Measurements from ENCODE around the gene HBEGF.
"Not testable (repeated sequence)": the region's sequence is repeated elsewhere in the genome, so short reads cannot be mapped to it uniquely, and the experiment has no call there.

Gene HBEGF

GRCh38 chr5:140360681-140361479 is 14.5 kb upstream of the HBEGF start:
- DNase-seq: no peak

- no peak for DNase-seq
Measured at GRCh38 chr5:140360101-140360500, 13.7 kb upstream of the HBEGF start, which contains the start of gene SLC4A9. Gene SLC4A9 (plus strand): TSS chr5:140360194. CDS start chr5:140360237, 43 bp downstream.

DNA sequence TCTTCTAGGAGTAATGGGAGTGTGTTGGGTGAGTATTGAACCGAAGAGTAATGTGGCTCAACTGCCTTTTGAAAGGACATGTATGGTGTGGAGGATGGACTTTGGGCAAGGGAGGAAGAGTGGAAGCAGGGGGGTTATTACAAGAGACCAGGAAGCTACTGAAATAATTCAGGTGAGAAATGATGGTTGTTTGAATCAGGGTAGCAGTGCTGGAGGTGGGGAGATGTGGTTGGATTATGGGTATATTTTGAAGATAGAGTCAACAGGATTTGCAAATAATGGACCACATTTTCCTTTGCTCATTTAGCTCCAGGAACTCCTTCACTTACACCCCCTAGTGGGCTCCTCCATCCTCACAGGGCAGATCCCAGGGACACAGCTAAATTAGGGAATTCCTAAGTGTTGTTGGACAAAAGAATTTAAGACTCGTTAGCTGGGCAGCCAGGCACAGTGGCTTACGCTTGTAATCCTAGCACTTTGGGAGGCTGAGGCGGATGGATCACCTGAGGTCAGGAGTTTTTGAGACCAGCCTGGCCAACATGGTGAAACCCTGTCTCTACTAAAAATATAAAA is 12.4 kb upstream of the HBEGF start:
- DNase-seq: no peak

DNA sequence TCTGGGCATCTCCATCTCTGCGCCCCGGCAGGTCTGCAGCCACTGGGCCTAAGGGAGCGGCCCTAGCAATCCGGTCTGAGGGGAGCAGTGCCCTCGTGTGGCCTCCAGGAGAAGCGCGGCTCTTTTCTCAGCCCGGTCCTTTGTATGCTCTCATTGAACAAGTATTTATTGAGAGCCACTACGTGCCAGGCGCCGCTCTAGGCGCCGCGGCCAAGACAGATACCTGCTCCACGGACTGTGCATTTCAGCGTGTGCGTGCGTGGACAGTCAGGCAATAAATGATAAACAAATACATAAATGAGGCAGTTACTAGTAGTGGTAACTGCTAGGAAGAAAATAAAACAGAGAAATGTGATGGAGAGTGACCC is 11.3 kb upstream of the HBEGF start:
- DNase-seq: peak; percentile 66

GRCh38 chr5:140356853-140357725 is 10.7 kb upstream of the HBEGF start:
- no peak for DNase-seq

DNA sequence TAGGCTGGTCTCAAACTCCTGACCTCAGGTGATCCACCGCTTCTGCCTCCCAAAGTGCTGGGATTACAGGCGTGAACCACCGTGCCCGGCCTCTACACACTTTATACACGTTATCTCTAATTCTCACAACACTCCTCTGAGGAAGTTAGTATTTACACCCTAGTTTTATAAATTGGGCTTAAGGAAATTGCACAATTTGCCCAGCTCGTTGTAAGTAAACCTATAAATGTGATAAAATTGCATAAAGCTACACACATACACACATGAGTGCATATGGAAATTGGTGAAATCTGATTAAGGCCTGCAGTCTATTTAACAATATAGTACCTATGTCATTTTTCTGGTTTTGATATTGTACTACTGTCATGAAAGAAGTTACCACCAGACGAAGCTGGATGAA is 9.1 kb upstream of the HBEGF start:
- DNase-seq: no peak

GRCh38 chr5:140351609-140352334 is 5.4 kb upstream of the HBEGF start:
- peak; percentile 43 for DNase-seq

GRCh38 chr5:140349244-140349643 is 2.8 kb upstream of the HBEGF start:
- DNase-seq: no peak

DNA sequence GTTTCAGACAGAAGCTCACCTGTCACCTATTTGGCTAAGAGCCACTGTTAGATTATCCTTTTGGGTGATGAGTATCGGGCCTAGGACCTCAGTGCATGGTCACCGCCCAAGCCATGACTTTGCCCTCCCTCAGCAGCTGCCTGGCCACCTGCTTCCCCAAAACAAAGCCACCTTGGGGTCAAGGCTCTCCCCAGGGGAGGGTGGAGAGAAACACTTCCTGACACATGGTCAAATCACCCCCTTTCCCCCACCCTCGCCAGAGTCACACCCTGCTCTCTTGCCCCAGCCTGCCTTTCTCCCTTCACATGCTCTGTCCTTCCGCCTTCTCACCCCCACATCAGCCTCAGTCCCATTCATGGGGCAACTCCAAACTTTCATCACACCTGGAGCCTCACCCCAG is 1.7 kb upstream of the HBEGF start:
- DNase-seq: no peak

DNA sequence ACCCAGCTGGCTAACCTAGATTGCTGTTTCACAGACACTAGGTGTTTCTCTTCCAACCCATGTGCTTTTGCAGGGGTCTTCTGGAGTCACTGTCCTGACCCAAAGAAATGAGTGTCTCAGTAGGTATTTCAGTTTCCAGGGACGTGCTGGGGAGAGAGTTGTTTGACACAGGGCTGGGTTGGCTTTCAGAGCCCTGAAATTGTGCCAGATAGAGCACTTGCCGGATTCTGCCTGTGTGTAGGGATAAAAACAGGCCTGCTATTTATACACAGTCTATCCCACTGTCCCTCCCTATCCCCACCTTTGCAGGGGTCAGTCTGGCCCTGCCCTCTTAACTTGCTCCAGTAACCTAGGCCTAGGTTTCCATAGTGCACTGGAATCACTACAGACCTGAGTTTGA is 957 bp upstream of the HBEGF start:
- no peak for DNase-seq

DNA sequence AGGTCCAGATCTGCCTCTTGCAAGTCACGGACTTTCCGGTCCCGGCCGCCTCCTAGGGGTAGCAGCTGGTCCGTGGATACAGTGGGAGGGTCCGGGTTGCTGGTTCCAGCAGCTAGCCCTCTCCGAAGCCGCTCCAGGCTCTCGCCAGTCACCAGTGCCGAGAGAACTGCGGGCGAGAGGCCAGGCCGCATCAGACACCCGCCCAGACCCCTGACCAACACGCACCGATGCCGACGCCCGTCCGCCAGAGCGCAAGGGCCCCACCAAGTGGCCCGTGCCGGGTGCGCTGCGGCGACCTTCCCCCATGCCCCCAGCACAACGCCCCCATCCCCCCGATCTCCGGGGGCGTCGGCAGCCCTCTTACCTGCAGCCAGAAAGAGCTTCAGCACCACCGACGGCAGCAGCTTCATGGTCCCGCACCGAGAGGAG is 470 bp downstream of the HBEGF start:
- no peak for DNase-seq

GRCh38 chr5:140344683-140345423 is 1.6 kb downstream of the HBEGF start:
- DNase-seq: no peak

GRCh38 chr5:140343849-140344248 is 2.6 kb downstream of the HBEGF start:
- not testable (repeated sequence) for DNase-seq

- DNase-seq: no peak
Measured at GRCh38 chr5:140342896-140343295, 3.5 kb downstream of the HBEGF start.

- peak; percentile 48 for DNase-seq
Measured at GRCh38 chr5:140342287-140342686, 4.1 kb downstream of the HBEGF start.

GRCh38 chr5:140341591-140341990 is 4.8 kb downstream of the HBEGF start:
- no peak for DNase-seq

GRCh38 chr5:140340605-140341121 is 5.7 kb downstream of the HBEGF start:
- no peak for DNase-seq

DNA sequence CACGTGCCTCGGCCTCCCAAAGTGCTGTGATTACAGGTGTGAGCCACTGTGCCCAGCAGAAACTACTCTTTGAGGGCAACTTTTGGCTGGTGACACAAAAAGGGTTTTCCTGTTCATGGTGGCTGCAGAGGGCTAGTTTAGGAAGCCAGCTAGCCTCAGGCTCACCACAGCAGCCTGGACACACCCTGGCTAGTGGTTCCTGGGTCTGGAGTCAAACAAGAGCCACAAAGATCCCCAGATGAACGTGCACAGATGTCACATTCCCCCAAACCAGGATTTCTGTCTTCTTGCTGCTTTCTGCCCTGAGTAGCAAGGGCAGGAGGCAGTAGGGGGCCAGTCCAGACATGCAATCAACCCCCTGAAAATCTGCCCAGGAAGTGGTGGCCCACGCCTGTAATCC is 6.8 kb downstream of the HBEGF start:
- no peak for DNase-seq

GRCh38 chr5:140338908-140339307 is 7.5 kb downstream of the HBEGF start:
- no peak for DNase-seq

DNA sequence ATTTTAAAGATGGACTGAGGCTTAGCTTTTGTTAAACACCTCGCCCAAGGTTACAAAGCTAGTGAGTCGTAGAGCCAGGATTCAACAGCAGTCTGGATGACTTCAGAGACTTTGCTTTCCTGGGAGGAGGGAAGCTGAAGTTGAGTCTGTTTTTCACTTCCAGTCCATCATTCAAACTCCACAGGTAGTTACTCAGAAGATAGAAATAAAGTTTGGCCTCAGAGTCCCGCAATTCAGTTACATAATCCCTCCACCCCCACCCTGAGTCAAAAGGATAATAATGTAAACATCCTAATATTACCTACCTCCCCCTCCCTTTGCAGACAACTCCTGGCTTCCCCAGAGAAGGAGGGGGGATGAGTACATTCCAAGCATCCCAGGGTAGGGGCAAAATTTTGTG is 8.1 kb downstream of the HBEGF start:
- DNase-seq: no peak

DNA sequence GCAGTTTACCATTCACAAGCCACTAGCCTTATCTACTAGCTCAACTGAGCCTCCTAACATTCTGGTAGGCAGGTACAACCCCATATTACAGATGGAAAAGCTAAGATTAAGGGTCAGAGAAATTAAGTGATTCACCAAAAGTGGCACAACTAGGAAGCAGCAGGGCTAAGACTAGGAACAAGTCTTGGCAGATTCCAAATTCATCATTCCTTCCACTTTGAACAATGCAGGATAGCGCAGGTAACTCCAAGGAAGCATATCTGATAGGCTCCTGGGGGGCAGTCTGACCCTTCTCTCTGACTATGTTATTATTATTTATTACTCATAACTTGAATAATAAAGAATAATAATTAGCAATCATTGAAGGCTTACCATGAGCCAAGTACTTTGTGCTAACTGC is 8.5 kb downstream of the HBEGF start:
- DNase-seq: no peak

- no peak for DNase-seq
Measured at GRCh38 chr5:140336388-140336787, 10.0 kb downstream of the HBEGF start.
